Measurements from ENCODE around the gene RBBP8.

Gene RBBP8

GRCh38 chr18:23066060-23066459 lies 132.9 kb downstream of the RBBP8 start:
- DNase-seq, result no peak

GRCh38 chr18:23066504-23067039 lies 133.4 kb downstream of the RBBP8 start:
- DNase-seq, result no peak

- no peak for DNase-seq
Observed at GRCh38 chr18:23067236-23067635, 134.1 kb downstream of the RBBP8 start.

- DNase-seq, result no peak
Observed at GRCh38 chr18:23068011-23068410, 134.9 kb downstream of the RBBP8 start.

GRCh38 chr18:23068570-23069310 lies 135.6 kb downstream of the RBBP8 start:
- no peak for DNase-seq

- no peak for DNase-seq
Observed at GRCh38 chr18:23069481-23069880, 136.4 kb downstream of the RBBP8 start.

- DNase-seq, result no peak
Observed at GRCh38 chr18:23069898-23070297, 136.8 kb downstream of the RBBP8 start.

GRCh38 chr18:23071285-23071684 lies 138.2 kb downstream of the RBBP8 start:
- DNase-seq, result no peak

GRCh38 chr18:23072079-23072478 lies 139.0 kb downstream of the RBBP8 start:
- DNase-seq, result no peak

GRCh38 chr18:23073996-23074606 lies 141.0 kb downstream of the RBBP8 start:
- DNase-seq, result no peak
